PFSK-1 (cell line): ENCODE measurements around the gene PTPRT.

Experiments
- FOXP2 ChIP-seq: optimal IDR thresholded peaks from 2 replicates; pipeline ENCODE3; 2011; ENCODE audit warnings: borderline replicate concordance, control low read depth, inconsistent platforms; ENCODE audit not compliant: insufficient read depth; ENCODE audit errors: extremely low read length, extremely low read depth
- POLR2AphosphoS5 ChIP-seq: IDR thresholded peaks from 2 replicates; pipeline ENCODE4 v1.6.1; 2012; ENCODE audit warnings: low read depth, mild to moderate bottlenecking, control low read depth, low read length, moderate library complexity
- SIN3A ChIP-seq: IDR thresholded peaks from 2 replicates; pipeline ENCODE4 v1.6.1; 2012; ENCODE audit warnings: mild to moderate bottlenecking, low read length, moderate library complexity, borderline replicate concordance; ENCODE audit not compliant: insufficient read depth
- TAF1 ChIP-seq: IDR thresholded peaks from 2 replicates; pipeline ENCODE4 v1.6.1; 2012; ENCODE audit warnings: low read length, control low read depth, borderline replicate concordance; ENCODE audit not compliant: insufficient read depth
- TF ChIP-seq, protein P1 (sequence below), 2 experiments: IDR thresholded peaks; 2 replicates each; pipeline versions ENCODE4 v1.6.1 to v1.8.0; 2011 to 2012; ENCODE audit warnings: low read depth in 2 of 2, low read length in 2 of 2, control low read depth in 1 of 2, inconsistent platforms in 1 of 2, mild to moderate bottlenecking in 1 of 2, moderate library complexity in 1 of 2; ENCODE audit not compliant: insufficient read depth in 1 of 2

The PTPRT gene

GRCh38 chr20:42747765-42748411 lies 441.8 kb downstream of the PTPRT start:
- TF ChIP-seq POLR2AphosphoS5 = no peak
- no peak for TF ChIP-seq TAF1
- TF ChIP-seq, protein P1, sequence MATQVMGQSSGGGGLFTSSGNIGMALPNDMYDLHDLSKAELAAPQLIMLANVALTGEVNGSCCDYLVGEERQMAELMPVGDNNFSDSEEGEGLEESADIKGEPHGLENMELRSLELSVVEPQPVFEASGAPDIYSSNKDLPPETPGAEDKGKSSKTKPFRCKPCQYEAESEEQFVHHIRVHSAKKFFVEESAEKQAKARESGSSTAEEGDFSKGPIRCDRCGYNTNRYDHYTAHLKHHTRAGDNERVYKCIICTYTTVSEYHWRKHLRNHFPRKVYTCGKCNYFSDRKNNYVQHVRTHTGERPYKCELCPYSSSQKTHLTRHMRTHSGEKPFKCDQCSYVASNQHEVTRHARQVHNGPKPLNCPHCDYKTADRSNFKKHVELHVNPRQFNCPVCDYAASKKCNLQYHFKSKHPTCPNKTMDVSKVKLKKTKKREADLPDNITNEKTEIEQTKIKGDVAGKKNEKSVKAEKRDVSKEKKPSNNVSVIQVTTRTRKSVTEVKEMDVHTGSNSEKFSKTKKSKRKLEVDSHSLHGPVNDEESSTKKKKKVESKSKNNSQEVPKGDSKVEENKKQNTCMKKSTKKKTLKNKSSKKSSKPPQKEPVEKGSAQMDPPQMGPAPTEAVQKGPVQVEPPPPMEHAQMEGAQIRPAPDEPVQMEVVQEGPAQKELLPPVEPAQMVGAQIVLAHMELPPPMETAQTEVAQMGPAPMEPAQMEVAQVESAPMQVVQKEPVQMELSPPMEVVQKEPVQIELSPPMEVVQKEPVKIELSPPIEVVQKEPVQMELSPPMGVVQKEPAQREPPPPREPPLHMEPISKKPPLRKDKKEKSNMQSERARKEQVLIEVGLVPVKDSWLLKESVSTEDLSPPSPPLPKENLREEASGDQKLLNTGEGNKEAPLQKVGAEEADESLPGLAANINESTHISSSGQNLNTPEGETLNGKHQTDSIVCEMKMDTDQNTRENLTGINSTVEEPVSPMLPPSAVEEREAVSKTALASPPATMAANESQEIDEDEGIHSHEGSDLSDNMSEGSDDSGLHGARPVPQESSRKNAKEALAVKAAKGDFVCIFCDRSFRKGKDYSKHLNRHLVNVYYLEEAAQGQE (IDR thresholded peaks at IDR 0.05; ENCODE audit: insufficient read depth in 1 of 2, low read depth in 2 of 2, low read length in 2 of 2) = no peak
- TF ChIP-seq SIN3A = no peak
- no peak for TF ChIP-seq FOXP2

- TF ChIP-seq, protein P1 (IDR thresholded peaks at IDR 0.05; ENCODE audit: insufficient read depth in 1 of 2, low read depth in 2 of 2, low read length in 2 of 2) = no peak
- TF ChIP-seq SIN3A = no peak
- TF ChIP-seq POLR2AphosphoS5 = no peak
- no peak for TF ChIP-seq TAF1
- no peak for TF ChIP-seq FOXP2
These were observed 444.8 kb downstream of the PTPRT start for GRCh38 chr20:42744756-42745465.

GRCh38 chr20:42742926-42743325 lies 446.8 kb downstream of the PTPRT start:
- no peak for TF ChIP-seq TAF1
- TF ChIP-seq, protein P1 (IDR thresholded peaks at IDR 0.05; ENCODE audit: insufficient read depth in 1 of 2, low read depth in 2 of 2, low read length in 2 of 2) = no peak
- no peak for TF ChIP-seq SIN3A
- no peak for TF ChIP-seq POLR2AphosphoS5
- TF ChIP-seq FOXP2 = no peak

DNA sequence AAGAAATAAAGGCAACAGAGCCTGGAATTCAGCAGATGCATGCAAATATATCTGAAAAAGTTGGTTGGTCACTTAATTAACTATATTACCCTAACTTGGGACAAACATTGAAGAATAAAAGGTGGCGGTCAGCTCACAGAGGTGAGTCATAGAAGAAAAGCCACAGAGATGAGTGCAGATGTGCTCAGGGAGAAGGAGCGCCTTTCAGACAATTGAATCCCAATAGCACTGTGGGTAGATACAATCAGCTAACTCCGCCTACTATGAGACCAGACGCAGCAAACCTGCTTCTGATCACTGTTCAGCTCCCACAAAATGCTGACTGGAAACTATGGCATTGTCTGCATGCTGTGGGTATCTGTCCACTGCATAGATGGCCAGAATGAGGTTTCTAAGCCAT lies 447.8 kb downstream of the PTPRT start:
- no peak for TF ChIP-seq FOXP2
- TF ChIP-seq TAF1 = no peak
- no peak for TF ChIP-seq POLR2AphosphoS5
- no peak for TF ChIP-seq SIN3A
- TF ChIP-seq, protein P1 (IDR thresholded peaks at IDR 0.05; ENCODE audit: insufficient read depth in 1 of 2, low read depth in 2 of 2, low read length in 2 of 2) = no peak
